AG04450 (cell line): ENCODE data around the gene ITGAX. TPM values are rescaled to one million over a fixed set of nuclear protein-coding genes. Genes with fewer than 3 reads are reported as not detected.

Experiments
- CTCF ChIA-PET: fragments of 300-600, 350-600 bp; formaldehyde crosslinking; extraction: SDS; loops from one replicate; lab custom pipeline; 2022; ENCODE audit warnings: antibody characterized with exemption, inconsistent platforms; lab: Charles Lee
- POLR2A ChIA-PET: fragments of 350-600 bp; formaldehyde crosslinking; extraction: SDS; loops from one replicate; lab custom pipeline; 2021; ENCODE audit warnings: antibody characterized with exemption, inconsistent platforms; lab: Yijun Ruan, JAX
- DNase-seq: peaks from one replicate; pipeline ENCODE4 v3.0.0-alpha.2; 2011; ENCODE audit warnings: low read depth, low spot score
- H3K27ac ChIP-seq: one replicate; pipeline ENCODE4 v1.5.1; 2012; ENCODE audit warnings: low read depth, low read length, control low read depth
- H3K27me3 ChIP-seq: one replicate; pipeline ENCODE4 v1.6.0; 2012; ENCODE audit warnings: low read length; ENCODE audit not compliant: control insufficient read depth, insufficient read depth
- H3K4me3 ChIP-seq: 2 replicates; pipeline ENCODE4 v1.5.1; 2011; ENCODE audit warnings: mild to moderate bottlenecking, low read depth, low read length, control low read depth
- H3K9me3 ChIP-seq: 2 replicates; pipeline ENCODE4 v1.5.1; 2012; ENCODE audit warnings: low read length; ENCODE audit not compliant: control insufficient read depth, insufficient read depth
- polyA plus RNA-seq: library from polyadenylated mRNA; depleted of rRNA; stranded (reverse); fragments of >200 nt; gene quantifications from 2 replicates; pipeline ENCODE4 v1.2.3, GENCODE V29; 2011
- TF ChIP-seq, protein P1 (sequence below): IDR thresholded peaks from 2 replicates; pipeline ENCODE4 v1.5.1; 2011; ENCODE audit warnings: low read depth, low read length, control low read depth, inconsistent platforms

The ITGAX gene
- polyA plus RNA-seq, 1 experiment: 0.15 TPM

- ChIA-PET POLR2A (interaction anchor here (0.5 kb wide), 1 partner anchor 47 kb away, joined by 3 read pairs; no protein-coding TSS in a partner anchor), CTCF (no interaction called here)
- peaks cover 4% of the 10 kb centered on the region for H3K27me3 ChIP-seq
Measured at GRCh38 chr16:31361201-31362110, 6.5 kb downstream of the ITGAX start.

GRCh38 chr16:31362476-31363405, 7.8 kb downstream of the ITGAX start:
- TF ChIP-seq, protein P1, sequence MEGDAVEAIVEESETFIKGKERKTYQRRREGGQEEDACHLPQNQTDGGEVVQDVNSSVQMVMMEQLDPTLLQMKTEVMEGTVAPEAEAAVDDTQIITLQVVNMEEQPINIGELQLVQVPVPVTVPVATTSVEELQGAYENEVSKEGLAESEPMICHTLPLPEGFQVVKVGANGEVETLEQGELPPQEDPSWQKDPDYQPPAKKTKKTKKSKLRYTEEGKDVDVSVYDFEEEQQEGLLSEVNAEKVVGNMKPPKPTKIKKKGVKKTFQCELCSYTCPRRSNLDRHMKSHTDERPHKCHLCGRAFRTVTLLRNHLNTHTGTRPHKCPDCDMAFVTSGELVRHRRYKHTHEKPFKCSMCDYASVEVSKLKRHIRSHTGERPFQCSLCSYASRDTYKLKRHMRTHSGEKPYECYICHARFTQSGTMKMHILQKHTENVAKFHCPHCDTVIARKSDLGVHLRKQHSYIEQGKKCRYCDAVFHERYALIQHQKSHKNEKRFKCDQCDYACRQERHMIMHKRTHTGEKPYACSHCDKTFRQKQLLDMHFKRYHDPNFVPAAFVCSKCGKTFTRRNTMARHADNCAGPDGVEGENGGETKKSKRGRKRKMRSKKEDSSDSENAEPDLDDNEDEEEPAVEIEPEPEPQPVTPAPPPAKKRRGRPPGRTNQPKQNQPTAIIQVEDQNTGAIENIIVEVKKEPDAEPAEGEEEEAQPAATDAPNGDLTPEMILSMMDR: no peak
- POLR2A ChIA-PET: no interaction called here
- Histone ChIP-seq H3K27ac (no peak overlapping the region), H3K27me3 (peaks cover 4% of the 10 kb centered on the region), H3K4me3 (no peak overlapping the region), H3K9me3 (no peaks in the 10 kb centered on the region)
- CTCF ChIA-PET: no interaction called here
- DNase-seq: no peak

More at GRCh38 chr16:31361201-31362110, 6.5 kb downstream of the ITGAX start:
- Histone ChIP-seq H3K4me3 (no peak overlapping the region), H3K9me3 (no peaks in the 10 kb centered on the region), H3K27ac (no peak overlapping the region)
- TF ChIP-seq, protein P1: no peak
- no peak for DNase-seq

GRCh38 chr16:31363721-31364120, 8.7 kb downstream of the ITGAX start:
- ChIA-PET POLR2A (no interaction called here), CTCF (no interaction called here)
- no peak overlapping the region for H3K4me3 ChIP-seq
- DNase-seq: no peak
- no peak overlapping the region for H3K27ac ChIP-seq
- TF ChIP-seq, protein P1: no peak
- peaks cover 4% of the 10 kb centered on the region for H3K27me3 ChIP-seq
- H3K9me3 ChIP-seq: no peaks in the 10 kb centered on the region

DNA sequence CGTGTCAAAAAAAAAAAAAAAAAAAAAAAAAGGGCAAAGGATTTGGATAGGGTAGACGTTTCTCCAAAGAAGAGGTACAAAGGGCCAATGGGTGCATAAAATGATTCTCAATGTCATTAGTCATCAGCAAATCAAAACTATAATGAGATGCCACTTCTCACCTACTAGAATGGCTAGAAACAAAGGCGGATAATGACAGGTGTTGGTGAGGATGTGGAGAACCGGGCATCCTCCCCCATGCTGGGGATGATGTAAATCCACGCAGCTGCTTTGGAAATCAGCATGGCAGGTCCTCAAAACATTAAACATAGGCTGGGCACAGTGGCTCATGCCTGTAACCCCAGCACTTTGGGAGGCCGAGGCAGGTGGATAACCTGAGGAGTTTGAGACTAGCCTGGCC, 9.4 kb downstream of the ITGAX start:
- POLR2A ChIA-PET: no interaction called here
- Histone ChIP-seq H3K4me3 (no peak overlapping the region), H3K9me3 (no peaks in the 10 kb centered on the region), H3K27me3 (peaks cover 4% of the 10 kb centered on the region), H3K27ac (no peak overlapping the region)
- DNase-seq: no peak
- CTCF ChIA-PET: no interaction called here
- TF ChIP-seq, protein P1: no peak
